Fibroblast of the aortic adventitia (primary cell): ENCODE measurements around the gene P4HA2. TPM values are rescaled to one million over a fixed set of nuclear protein-coding genes. Genes with fewer than 3 reads are reported as not detected.

Experiments used
- DNase-seq: peaks from one replicate; pipeline ENCODE4 v3.0.0-alpha.2; 2010; ENCODE audit warnings: low read depth
- H3K4me3 ChIP-seq: 2 replicates; pipeline ENCODE4 v1.5.1; 2011; ENCODE audit warnings: low read depth, mild to moderate bottlenecking, control low read depth, low read length, moderate library complexity
- CTCF ChIP-seq: IDR thresholded peaks from 2 replicates; pipeline ENCODE4 v1.5.1; 2011; ENCODE audit warnings: mild to moderate bottlenecking, low read length, control low read depth, inconsistent platforms; ENCODE audit not compliant: insufficient read depth
- total RNA-seq: library from RNA; depleted of rRNA; stranded (reverse); fragments of >200 nt; gene quantifications from 2 replicates; pipeline ENCODE4 v1.2.3, GENCODE V29; 2012; ENCODE audit warnings: low replicate concordance

P4HA2 gene
- total RNA-seq, 1 donor: 104 TPM

GRCh38 chr5:132254321-132254977 is 26.8 kb upstream of the P4HA2 start:
- no peak overlapping the region for H3K4me3 ChIP-seq
- TF ChIP-seq CTCF: no peak
- DNase-seq: peak; percentile 59

- H3K4me3 ChIP-seq: no peak overlapping the region
- no peak for DNase-seq
- no peak for TF ChIP-seq CTCF
These were observed 26.0 kb upstream of the P4HA2 start for GRCh38 chr5:132253452-132254320.

- DNase-seq: no peak
- TF ChIP-seq CTCF: no peak
- no peak overlapping the region for H3K4me3 ChIP-seq
These were observed 25.4 kb upstream of the P4HA2 start for GRCh38 chr5:132253008-132253441.

- DNase-seq: peak; percentile 54
- no peak for TF ChIP-seq CTCF
- H3K4me3 ChIP-seq: no peak overlapping the region
These were observed 23.6 kb upstream of the P4HA2 start for GRCh38 chr5:132251220-132251725.

GRCh38 chr5:132250547-132250946 is 22.9 kb upstream of the P4HA2 start:
- no peak overlapping the region for H3K4me3 ChIP-seq
- no peak for DNase-seq
- no peak for TF ChIP-seq CTCF

GRCh38 chr5:132246806-132247205 is 19.2 kb upstream of the P4HA2 start:
- TF ChIP-seq CTCF: no peak
- no peak for DNase-seq
- H3K4me3 ChIP-seq: no peak overlapping the region
